SK-N-SH (cell line): Measurements from ENCODE around the gene CASP8. TPM values are rescaled to one million over a fixed set of nuclear protein-coding genes. Genes with fewer than 3 reads are reported as not detected.
A peak's percentile ranks its signal among the peaks of the same experiment; 100 is the strongest.

Source experiments
- CTCF ChIA-PET: fragments of 300-600, 350-600 bp; formaldehyde crosslinking; extraction: SDS; loops from one replicate; lab custom pipeline; 2021; lab: Yijun Ruan, JAX
- POLR2A ChIA-PET: fragments of 350-600 bp; sonication (Branson Sonifier 250); formaldehyde crosslinking; extraction: SDS; loops from one replicate; lab custom pipeline; 2020; ENCODE audit warnings: antibody characterized with exemption, inconsistent platforms; lab: Yijun Ruan, JAX
- DNase-seq: peaks from one replicate; pipeline ENCODE4 v3.0.0; 2012
- H2AFZ ChIP-seq: fragments of 200-600 bp; sonication (generic); 2 replicates; pipeline ENCODE4 v1.8.1; 2016; ENCODE audit warnings: antibody characterized with exemption, mild to moderate bottlenecking, low read depth
- H3F3A ChIP-seq: fragments of 200-600 bp; sonication (generic); replicated peaks from 2 replicates; pipeline ENCODE3; 2016; ENCODE audit warnings: antibody characterized with exemption, mild to moderate bottlenecking; ENCODE audit not compliant: insufficient read depth
- H3K27ac ChIP-seq, 2 experiments: fragments of 200-500 bp in 1 of 2; fragments of 200-600 bp in 1 of 2; sonication (Bioruptor generic) in 1 of 2; sonication (generic), shearing (Covaris generic) in 1 of 2; 2 replicates each; pipeline versions ENCODE4 v1.5.1 to v1.6.1; 2014 to 2016; ENCODE audit warnings: low read depth in 2 of 2, inconsistent platforms in 1 of 2, low read length in 1 of 2, mild to moderate bottlenecking in 1 of 2, mixed read lengths in 1 of 2
- H3K27me3 ChIP-seq: fragments of 200-600 bp; sonication (generic), shearing (Covaris generic); 2 replicates; pipeline ENCODE4 v1.6.1; 2016; ENCODE audit warnings: mixed run types; ENCODE audit not compliant: insufficient read depth
- H3K36me3 ChIP-seq, 2 experiments: fragments of 200-500 bp in 1 of 2; fragments of 200-600 bp in 1 of 2; sonication (Bioruptor generic) in 1 of 2; sonication (generic) in 1 of 2; replicated peaks in 1 of 2; 2 replicates each; pipeline versions ENCODE3 to v1.5.1; 2014 to 2016; ENCODE audit warnings: low read length in 1 of 2, mild to moderate bottlenecking in 1 of 2; ENCODE audit not compliant: insufficient read depth in 2 of 2, control insufficient read depth in 1 of 2
- H3K4me1 ChIP-seq, 2 experiments: fragments of 200-500 bp in 1 of 2; fragments of 200-600 bp in 1 of 2; sonication (Bioruptor generic) in 1 of 2; sonication (generic), shearing (Covaris generic) in 1 of 2; 2 replicates each; pipeline versions ENCODE4 v1.5.1 to v1.6.1; 2014 to 2016; ENCODE audit warnings: low read depth in 1 of 2, low read length in 1 of 2, mixed run types in 1 of 2; ENCODE audit not compliant: insufficient read depth in 2 of 2, control insufficient read depth in 1 of 2
- H3K4me2 ChIP-seq: fragments of 200-600 bp; sonication (generic), shearing (Covaris generic); 2 replicates; pipeline ENCODE4 v1.6.1; 2017; ENCODE audit warnings: mixed run types
- H3K4me3 ChIP-seq, 2 experiments: fragments of 200-500 bp in 1 of 2; fragments of 200-600 bp in 1 of 2; sonication (Bioruptor generic) in 1 of 2; sonication (generic), shearing (Covaris generic) in 1 of 2; 2 replicates each; pipeline versions ENCODE4 v1.5.1 to v1.8.1; 2014 to 2016; ENCODE audit warnings: low read depth in 2 of 2, inconsistent platforms in 1 of 2, low read length in 1 of 2, mild to moderate bottlenecking in 1 of 2, mixed read lengths in 1 of 2, moderate library complexity in 1 of 2
- H3K79me2 ChIP-seq: fragments of 200-600 bp; sonication (generic); 2 replicates; pipeline ENCODE4 v1.8.1; 2017; ENCODE audit warnings: mild to moderate bottlenecking; ENCODE audit not compliant: insufficient read depth
- H3K9ac ChIP-seq: fragments of 200-600 bp; sonication (generic); 2 replicates; pipeline ENCODE4 v1.6.1; 2017; ENCODE audit warnings: mixed run types
- H3K9me2 ChIP-seq: fragments of 200-600 bp; sonication (generic); 2 replicates; pipeline ENCODE4 v1.6.1; 2017; ENCODE audit warnings: mixed run types
- H3K9me3 ChIP-seq: fragments of 200-600 bp; sonication (generic); 2 replicates; pipeline ENCODE4 v1.6.1; 2017; ENCODE audit warnings: mixed run types, mild to moderate bottlenecking, moderate library complexity
- H4K20me1 ChIP-seq: fragments of 200-600 bp; sonication (generic); 2 replicates; pipeline ENCODE4 v1.6.1; 2017; ENCODE audit warnings: mild to moderate bottlenecking, mixed run types; ENCODE audit not compliant: insufficient read depth
- EP300 ChIP-seq, 2 experiments: IDR thresholded peaks; 2 replicates each; pipeline versions ENCODE4 v1.4.0 to v1.6.1; 2012; ENCODE audit warnings: borderline replicate concordance in 1 of 2, low read depth in 1 of 2, low read length in 1 of 2
- EZH2phosphoT487 ChIP-seq: fragments of 200-600 bp; sonication (generic); IDR thresholded peaks from 2 replicates; pipeline ENCODE4 v1.6.1; 2017; ENCODE audit warnings: low read depth, mixed run types, mild to moderate bottlenecking, antibody characterized with exemption, moderate library complexity, borderline replicate concordance
- FOSL2 ChIP-seq: IDR thresholded peaks from 2 replicates; pipeline ENCODE4 v1.4.0; 2012; ENCODE audit warnings: low read depth, mild to moderate bottlenecking, moderate library complexity, borderline replicate concordance
- GABPA ChIP-seq: IDR thresholded peaks from 2 replicates; pipeline ENCODE4 v1.4.0; 2012; ENCODE audit warnings: low read depth, mild to moderate bottlenecking
- POLR2AphosphoS5 ChIP-seq: IDR thresholded peaks from 2 replicates; pipeline ENCODE4 v1.6.1; 2012; ENCODE audit warnings: low read depth, low read length
- RAD21 ChIP-seq: IDR thresholded peaks from 2 replicates; pipeline ENCODE4 v1.6.1; 2012; ENCODE audit warnings: mild to moderate bottlenecking, low read length
- RXRA ChIP-seq: IDR thresholded peaks from 2 replicates; pipeline ENCODE4 v1.4.0; 2012; ENCODE audit warnings: low read depth, mild to moderate bottlenecking, borderline replicate concordance
- SIN3A ChIP-seq: IDR thresholded peaks from 2 replicates; pipeline ENCODE4 v1.6.1; 2012; ENCODE audit warnings: low read depth, mild to moderate bottlenecking, low read length, moderate library complexity, borderline replicate concordance
- SMC3 ChIP-seq: IDR thresholded peaks from 2 replicates; pipeline ENCODE4 v1.6.1; 2012; ENCODE audit warnings: low read depth, low read length, improper control_type of control experiment
- WGBS: methylation state at CpG from one replicate; pipeline ENCODE4 v1.1.6; 2017; ENCODE audit warnings: low lambda C conversion rate; 5-methylcytosine and 5-hydroxymethylcytosine counted together
- polyA plus RNA-seq, 3 experiments: library from polyadenylated mRNA; depleted of rRNA; stranded (reverse); fragments of >200 nt; gene quantifications; 2 replicates each; pipeline ENCODE4 v1.2.3, GENCODE V29; 2012
- TF ChIP-seq, protein P1 (sequence below): IDR thresholded peaks from 2 replicates; pipeline ENCODE4 v1.4.0; 2012; ENCODE audit warnings: low read depth, borderline replicate concordance
- TF ChIP-seq, protein P2 (sequence below): IDR thresholded peaks from 2 replicates; pipeline ENCODE4; 2012

The CASP8 gene
- polyA plus RNA-seq, 1 of the 3 experiments (the other 2 are of a cell fraction) = 13.1 TPM

DNA sequence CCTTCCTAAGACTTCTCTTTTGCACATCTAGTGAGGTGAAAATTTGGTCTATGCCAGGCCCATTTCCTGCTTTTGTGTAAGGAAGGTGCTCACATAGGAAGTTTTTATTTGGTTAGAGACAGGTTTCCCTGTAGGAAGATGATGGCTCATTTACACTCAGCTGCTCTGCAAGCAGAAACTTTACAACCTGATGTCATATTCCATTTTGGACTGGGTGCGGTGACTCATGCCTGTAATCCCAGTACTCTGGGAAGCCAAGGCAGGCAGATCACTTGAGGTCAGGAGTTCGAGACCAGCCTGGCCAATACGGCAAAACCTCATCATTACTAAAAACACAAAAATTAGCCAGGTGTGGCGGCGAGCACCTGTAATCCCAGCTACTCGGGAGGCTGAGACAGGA is 41.6 kb upstream of the CASP8 start (continued):
- TF ChIP-seq, protein P1, sequence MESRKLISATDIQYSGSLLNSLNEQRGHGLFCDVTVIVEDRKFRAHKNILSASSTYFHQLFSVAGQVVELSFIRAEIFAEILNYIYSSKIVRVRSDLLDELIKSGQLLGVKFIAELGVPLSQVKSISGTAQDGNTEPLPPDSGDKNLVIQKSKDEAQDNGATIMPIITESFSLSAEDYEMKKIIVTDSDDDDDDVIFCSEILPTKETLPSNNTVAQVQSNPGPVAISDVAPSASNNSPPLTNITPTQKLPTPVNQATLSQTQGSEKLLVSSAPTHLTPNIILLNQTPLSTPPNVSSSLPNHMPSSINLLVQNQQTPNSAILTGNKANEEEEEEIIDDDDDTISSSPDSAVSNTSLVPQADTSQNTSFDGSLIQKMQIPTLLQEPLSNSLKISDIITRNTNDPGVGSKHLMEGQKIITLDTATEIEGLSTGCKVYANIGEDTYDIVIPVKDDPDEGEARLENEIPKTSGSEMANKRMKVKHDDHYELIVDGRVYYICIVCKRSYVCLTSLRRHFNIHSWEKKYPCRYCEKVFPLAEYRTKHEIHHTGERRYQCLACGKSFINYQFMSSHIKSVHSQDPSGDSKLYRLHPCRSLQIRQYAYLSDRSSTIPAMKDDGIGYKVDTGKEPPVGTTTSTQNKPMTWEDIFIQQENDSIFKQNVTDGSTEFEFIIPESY = no peak
- TF ChIP-seq SIN3A (no peak), RAD21 (no peak), RXRA (no peak)
- TF ChIP-seq, all 33 proteins: peak for 0

DNA sequence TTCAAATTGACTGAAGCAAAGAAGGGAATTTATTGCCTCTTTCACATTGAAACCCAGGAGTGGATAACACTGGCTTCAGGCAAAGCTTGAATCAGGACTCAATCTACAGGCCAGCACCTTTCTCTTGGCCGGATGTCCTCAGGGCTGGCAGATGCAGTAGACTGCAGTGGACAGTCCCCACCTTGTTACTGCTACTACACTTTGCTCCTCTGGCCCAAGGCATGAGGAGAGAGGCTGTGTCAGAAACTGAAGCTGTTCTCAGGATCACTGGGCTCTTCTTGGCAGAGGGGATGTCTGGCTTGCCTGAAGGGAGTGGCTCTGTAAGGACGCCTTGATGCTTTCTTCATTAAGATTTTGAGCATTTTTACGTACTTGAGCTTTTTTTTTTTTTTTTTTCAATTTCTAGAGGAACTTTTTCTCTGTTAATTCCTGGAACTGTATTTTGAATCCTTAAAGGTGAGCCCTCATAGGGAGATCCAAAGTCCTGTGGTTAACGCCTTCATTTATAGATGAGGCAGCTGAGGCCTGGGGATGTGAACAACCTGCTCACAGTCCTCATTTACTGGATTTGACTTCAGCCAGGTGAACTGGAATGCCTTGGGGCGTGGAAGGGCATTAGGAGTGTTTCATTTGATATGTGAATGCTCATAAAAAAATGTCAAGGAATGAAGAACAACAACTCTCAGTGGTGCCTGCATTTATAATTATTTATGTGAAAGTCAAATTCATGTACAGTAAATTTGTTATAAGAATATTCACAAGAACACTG is 40.8 kb upstream of the CASP8 start:
- Histone ChIP-seq H3K4me1 (peaks cover 0 to 9% of the 10 kb centered on the region in 2 experiments; a peak in 1 of 4 replicates), H3K9me2 (no peaks in the 10 kb centered on the region), H3F3A (no peaks in the 10 kb centered on the region), H3K79me2 (no peaks in the 10 kb centered on the region), H3K27me3 (no peaks in the 10 kb centered on the region), H3K4me3 (no peak overlapping the region), H3K36me3 (no peaks in the 10 kb centered on the region), H4K20me1 (no peaks in the 10 kb centered on the region), H2AFZ (no peak overlapping the region), H3K9ac (no peak overlapping the region), H3K9me3 (no peaks in the 10 kb centered on the region), H3K27ac (no peak overlapping the region), H3K4me2 (no peak overlapping the region)
- ChIA-PET POLR2A (interaction anchor here (0.6 kb wide), 1 partner anchor 414 kb away, joined by 3 read pairs; no protein-coding TSS in a partner anchor), CTCF (interaction anchor here (1.3 to 2.3 kb wide), 3 partner anchors 11 to 13 kb away, joined by 4 to 9 read pairs (median 7); no protein-coding TSS in a partner anchor)
- TF ChIP-seq SMC3 (no peak), SIN3A (no peak), GABPA (no peak)
- DNase-seq = no peak
- whole genome bisulfite sequencing = 90% methylated on average over 5 of the region's 5 CpGs

DNA sequence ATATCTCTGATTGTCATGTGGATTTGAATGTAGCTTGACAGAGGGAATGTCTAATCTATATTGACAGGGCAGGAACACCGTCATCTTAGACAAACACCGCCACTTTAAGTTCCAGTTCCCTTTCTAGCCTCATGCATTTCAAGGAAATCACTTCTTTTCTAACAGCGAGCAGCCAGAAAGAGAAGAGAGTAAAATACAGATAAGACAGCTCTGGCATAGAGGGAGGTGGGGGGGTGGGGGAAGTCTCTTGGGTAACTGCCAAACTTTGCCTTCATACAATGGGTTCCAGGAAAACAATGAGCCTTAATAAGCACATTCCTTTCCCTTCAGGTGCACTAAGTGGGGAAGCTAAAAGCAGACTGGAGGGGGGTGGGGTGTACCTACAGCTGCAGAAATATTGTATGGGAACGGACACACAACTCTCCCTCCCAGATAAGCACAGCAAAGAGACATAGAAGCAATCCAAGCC is 40.2 kb upstream of the CASP8 start:
- TF ChIP-seq, protein P2, sequence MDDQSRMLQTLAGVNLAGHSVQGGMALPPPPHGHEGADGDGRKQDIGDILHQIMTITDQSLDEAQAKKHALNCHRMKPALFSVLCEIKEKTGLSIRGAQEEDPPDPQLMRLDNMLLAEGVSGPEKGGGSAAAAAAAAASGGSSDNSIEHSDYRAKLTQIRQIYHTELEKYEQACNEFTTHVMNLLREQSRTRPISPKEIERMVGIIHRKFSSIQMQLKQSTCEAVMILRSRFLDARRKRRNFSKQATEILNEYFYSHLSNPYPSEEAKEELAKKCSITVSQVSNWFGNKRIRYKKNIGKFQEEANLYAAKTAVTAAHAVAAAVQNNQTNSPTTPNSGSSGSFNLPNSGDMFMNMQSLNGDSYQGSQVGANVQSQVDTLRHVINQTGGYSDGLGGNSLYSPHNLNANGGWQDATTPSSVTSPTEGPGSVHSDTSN = no peak
- TF ChIP-seq EP300 (IDR thresholded peaks at IDR 0.05; ENCODE audit: borderline replicate concordance in 1 of 2, low read depth in 1 of 2, low read length in 1 of 2) (no peak), RAD21 (no peak), POLR2AphosphoS5 (no peak), EZH2phosphoT487 (no peak), FOSL2 (no peak)
- CTCF ChIA-PET = interaction anchor here (1.3 to 2.3 kb wide), 2 partner anchors 10 to 12 kb away, joined by 4 to 9 read pairs; no protein-coding TSS in a partner anchor
- no peaks in the 10 kb centered on the region for H3K36me3 ChIP-seq

More for the DNA sequence above, 40.2 kb upstream of the CASP8 start:
- no peaks in the 10 kb centered on the region for H4K20me1 ChIP-seq
- POLR2A ChIA-PET = no interaction called here
- 76% methylated on average over 4 of the region's 4 CpGs for WGBS
- H3K9ac ChIP-seq = no peak overlapping the region
- H3K9me2 ChIP-seq = no peaks in the 10 kb centered on the region
- no peaks in the 10 kb centered on the region for H3F3A ChIP-seq
- H3K4me1 ChIP-seq = peaks cover 0 to 9% of the 10 kb centered on the region in 2 experiments; a peak in 1 of 4 replicates
- no peak overlapping the region for H2AFZ ChIP-seq
- peak; percentile 27 for DNase-seq
- no peak overlapping the region for H3K4me3 ChIP-seq
- no peak overlapping the region for H3K4me2 ChIP-seq
- H3K79me2 ChIP-seq = no peaks in the 10 kb centered on the region
- no peak overlapping the region for H3K27ac ChIP-seq
- no peaks in the 10 kb centered on the region for H3K27me3 ChIP-seq
- no peaks in the 10 kb centered on the region for H3K9me3 ChIP-seq
